Activated CD8-positive, alpha-beta T cell treated with anti-CD3 and anti-CD28 coated beads, Interleukin-2, amount 10 ng/mL, durations not matched to agents 7 days and 5 days (primary cell): ENCODE results near the gene HEMK1. TPM values are rescaled to one million over a fixed set of nuclear protein-coding genes. Genes with fewer than 3 reads are reported as not detected.

Source experiments
- ATAC-seq: fragments of 150-1000 bp; cut with Tn5 transposase; one replicate; pipeline ENCODE4 v1.10.0; 2021; ENCODE audit warnings: moderate library complexity
- CTCF ChIA-PET: fragments of 350-600 bp; sonication (Branson Sonifier 250); formaldehyde crosslinking; loops from one replicate; lab custom pipeline; 2021; ENCODE audit warnings: antibody characterized with exemption; lab: Charles Lee
- POLR2A ChIA-PET: fragments of 350-600 bp; sonication (Branson Sonifier 250); formaldehyde crosslinking; loops from one replicate; lab custom pipeline; 2021; ENCODE audit warnings: antibody characterized with exemption; lab: Charles Lee
- DNase-seq: peaks from one replicate; pipeline ENCODE4 v3.0.0-alpha.2; 2020
- H3K27ac Mint-ChIP-seq: one replicate; pipeline ENCODE4 v1.8.0; 2021; ENCODE audit warnings: mild to moderate bottlenecking, mixed read lengths
- H3K27me3 Mint-ChIP-seq: one replicate; pipeline ENCODE4 v1.8.0; 2021; ENCODE audit warnings: low read depth, mixed read lengths
- H3K36me3 Mint-ChIP-seq: one replicate; pipeline ENCODE4 v1.8.0; 2021; ENCODE audit warnings: low read depth, mixed read lengths
- H3K4me1 Mint-ChIP-seq: one replicate; pipeline ENCODE4 v1.8.0; 2021; ENCODE audit warnings: low read depth, mixed read lengths
- H3K4me3 Mint-ChIP-seq: one replicate; pipeline ENCODE4 v1.8.0; 2021; ENCODE audit warnings: mild to moderate bottlenecking, mixed read lengths
- H3K9me3 Mint-ChIP-seq: one replicate; pipeline ENCODE4 v1.8.0; 2022; ENCODE audit warnings: mixed read lengths; ENCODE audit not compliant: insufficient read depth
- total RNA-seq, 2 experiments: library from RNA; stranded (reverse); gene quantifications; one replicate each; pipeline ENCODE4 v1.2.3, GENCODE V29; 2021

Gene HEMK1
- total RNA-seq, 2 experiments from 2014 or later = 83.3 to 86.0 TPM

DNA sequence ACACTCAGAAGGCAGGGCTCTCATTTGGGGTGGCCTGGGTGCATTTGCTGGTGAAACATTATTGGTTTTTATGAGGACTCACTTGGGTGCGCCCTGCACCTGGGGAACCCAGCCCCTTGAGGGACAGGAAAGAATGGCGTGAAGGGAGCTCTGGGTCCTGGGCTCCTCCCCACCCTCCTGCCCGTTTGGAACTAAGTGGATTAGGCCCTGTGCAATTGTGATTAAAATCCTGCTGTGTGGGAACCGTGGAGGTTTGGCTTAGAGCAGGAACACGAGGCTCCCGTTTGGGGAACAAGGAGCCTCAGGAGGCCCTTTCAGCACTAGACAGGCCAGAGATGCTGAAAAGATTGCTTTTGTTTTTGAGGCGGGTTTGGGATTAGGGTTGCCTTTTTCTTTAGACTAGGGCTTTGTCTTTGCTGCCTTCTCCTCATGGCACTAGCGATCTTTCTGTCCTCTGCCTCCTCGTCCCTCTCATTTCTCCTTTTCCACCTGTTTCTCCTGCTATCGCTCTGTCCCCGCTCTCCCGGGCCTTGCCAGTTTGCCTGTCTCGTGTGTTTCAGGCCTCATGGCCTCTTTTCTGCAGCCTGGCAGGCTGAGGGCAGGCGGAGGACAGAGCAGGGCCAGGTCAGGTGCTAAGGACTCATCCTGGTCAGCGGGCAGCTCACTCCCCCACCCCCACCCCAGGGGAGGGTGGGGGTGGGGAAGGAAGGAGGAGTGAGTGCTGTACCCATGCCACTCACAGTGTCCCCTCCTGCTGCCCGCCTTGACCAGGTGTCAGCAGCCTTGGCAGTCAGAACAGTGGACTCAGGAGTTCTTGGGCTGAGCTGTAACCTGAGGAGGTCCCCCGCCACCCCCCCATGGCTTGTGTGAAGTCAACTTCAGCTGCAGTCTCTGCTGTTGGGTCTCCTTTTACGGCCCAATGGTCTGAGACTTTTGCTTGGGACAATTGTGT, 56.2 kb downstream of the HEMK1 start:
- POLR2A ChIA-PET = interaction anchor here (0.9 to 3.3 kb wide), 3 partner anchors 8 to 53 kb away, joined by 3 to 10 read pairs (median 10); partner anchors contain the start of gene MAPKAPK3

DNA sequence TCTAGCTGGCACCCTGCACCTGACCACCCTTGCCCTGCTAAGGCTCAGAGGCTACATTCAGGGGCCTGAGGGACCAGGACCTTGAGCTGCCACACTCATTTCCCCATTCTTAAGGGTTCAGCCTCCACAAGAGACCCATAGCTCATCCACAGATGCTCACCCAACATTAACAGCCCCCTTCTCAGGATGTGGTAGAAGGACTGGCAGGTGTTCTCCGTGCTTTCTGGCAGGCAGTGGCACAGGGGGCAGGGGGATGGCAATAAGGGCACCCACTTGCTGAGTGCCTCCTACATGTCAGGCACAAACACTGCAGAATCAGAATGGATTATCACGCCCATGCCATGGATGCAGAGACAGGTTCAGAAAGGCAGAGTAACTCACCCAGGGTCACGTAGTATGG, 57.1 kb downstream of the HEMK1 start:
- DNase-seq (no peak), ATAC-seq (no peak)
- ChIA-PET POLR2A (interaction anchor here (1.9 to 3.3 kb wide), 2 partner anchors 9 to 54 kb away, joined by 4 to 10 read pairs; partner anchors contain the start of gene MAPKAPK3), CTCF (interaction anchor here (0.7 to 13.6 kb wide), 6 partner anchors 8 to 763 kb away, joined by 3 to 143 read pairs (median 4); partner anchors contain the start of gene MAPKAPK3)
- Mint-ChIP-seq H3K27ac (peak overlapping the region; percentile 83), H3K27me3 (no peaks in the 10 kb centered on the region), H3K9me3 (no peaks in the 10 kb centered on the region), H3K4me3 (no peak overlapping the region), H3K4me1 (peaks cover 98% of the 10 kb centered on the region), H3K36me3 (peaks cover 87% of the 10 kb centered on the region)

More for the DNA sequence above, 56.2 kb downstream of the HEMK1 start:
- peak overlapping the region; percentile 88 for H3K27ac Mint-ChIP-seq
- CTCF ChIA-PET = interaction anchor here (0.6 to 29.5 kb wide), 8 partner anchors 8 to 762 kb away, joined by 3 to 1321 read pairs (median 23); partner anchors contain the start of genes C3orf18, HEMK1 and MAPKAPK3
- ATAC-seq (no peak), DNase-seq (no peak)
- H3K36me3 Mint-ChIP-seq = peaks cover 85% of the 10 kb centered on the region
- no peaks in the 10 kb centered on the region for H3K9me3 Mint-ChIP-seq
- H3K4me1 Mint-ChIP-seq = peaks cover 96% of the 10 kb centered on the region
- H3K27me3 Mint-ChIP-seq = no peaks in the 10 kb centered on the region
- H3K4me3 Mint-ChIP-seq = peak overlapping the region; percentile 22

DNA sequence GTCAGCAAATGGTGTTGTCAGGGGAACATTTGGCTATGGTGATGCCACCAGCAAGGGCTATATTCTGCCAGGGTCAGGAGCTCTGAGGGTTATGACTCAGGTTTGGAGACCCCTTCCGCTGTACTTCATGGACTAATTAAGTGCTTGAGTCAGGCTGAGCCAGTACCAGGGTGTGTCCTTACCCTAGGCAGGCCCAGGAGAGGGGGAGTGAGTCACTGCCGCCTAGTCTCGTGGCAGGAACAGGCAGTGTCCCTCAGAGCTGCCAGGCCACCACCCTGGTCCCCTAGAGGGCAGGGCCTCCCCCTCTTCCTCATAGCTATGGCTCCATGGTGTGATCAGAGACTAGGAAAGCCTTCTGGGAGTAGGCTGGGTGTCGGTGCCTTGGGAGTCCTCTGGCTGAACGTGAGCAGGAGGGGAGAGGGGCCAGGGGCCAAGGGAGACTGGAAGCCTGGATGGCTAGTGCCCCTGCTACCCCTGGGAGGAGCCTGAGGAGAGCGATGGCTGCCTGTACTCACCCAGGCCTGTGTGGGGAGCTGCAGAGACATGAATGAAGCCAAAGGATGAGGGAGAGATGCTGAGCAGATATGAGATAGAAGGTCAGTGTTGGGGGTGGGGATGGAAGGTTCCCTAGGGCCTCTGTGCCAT, 58.2 kb downstream of the HEMK1 start:
- peak; percentile 36 for DNase-seq
- Mint-ChIP-seq H3K27me3 (no peaks in the 10 kb centered on the region), H3K4me1 (peaks cover 99% of the 10 kb centered on the region), H3K27ac (peak overlapping the region; percentile 55), H3K36me3 (peaks cover 82% of the 10 kb centered on the region), H3K4me3 (no peak overlapping the region), H3K9me3 (no peaks in the 10 kb centered on the region)
- CTCF ChIA-PET = interaction anchor here (0.8 to 13.6 kb wide), 9 partner anchors 9 to 762 kb away, joined by 3 to 143 read pairs (median 6); partner anchors contain the start of gene MAPKAPK3
- ATAC-seq = no peak
- POLR2A ChIA-PET = interaction anchor here (0.8 to 3.3 kb wide), 6 partner anchors 8 to 55 kb away, joined by 3 to 10 read pairs (median 4); partner anchors contain the start of genes CISH and MAPKAPK3

DNA sequence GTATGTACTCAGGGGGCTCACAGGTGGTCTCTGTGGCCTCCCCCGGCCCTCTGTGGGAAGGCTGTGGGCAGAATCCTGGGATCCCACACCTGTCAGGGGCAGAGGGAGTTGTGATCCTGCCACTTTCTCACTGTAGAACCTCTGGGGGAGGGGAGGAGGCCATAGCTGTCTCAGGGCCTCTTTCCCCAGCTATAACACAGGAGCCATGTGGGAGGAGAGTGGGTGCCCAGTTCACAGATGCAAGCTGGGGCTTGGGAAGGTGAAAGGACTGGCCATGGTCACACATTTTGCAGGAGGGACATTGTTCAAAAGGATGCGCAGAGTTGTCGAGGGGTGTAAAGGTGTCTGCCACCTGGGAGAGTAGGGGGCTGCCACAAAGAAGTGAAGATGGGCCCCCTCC, 59.3 kb downstream of the HEMK1 start:
- POLR2A ChIA-PET = interaction anchor here (0.6 to 3.3 kb wide), 7 partner anchors 8 to 72 kb away, joined by 3 to 10 read pairs (median 4); partner anchors contain the start of gene MAPKAPK3
- ATAC-seq (no peak), DNase-seq (no peak)
- Mint-ChIP-seq H3K36me3 (peaks cover 76% of the 10 kb centered on the region), H3K4me3 (no peak overlapping the region), H3K27ac (peak overlapping the region; percentile 66), H3K4me1 (peaks cover 99% of the 10 kb centered on the region), H3K27me3 (no peaks in the 10 kb centered on the region), H3K9me3 (no peaks in the 10 kb centered on the region)
- CTCF ChIA-PET = interaction anchor here (1.1 to 13.6 kb wide), 8 partner anchors 11 to 744 kb away, joined by 3 to 143 read pairs (median 6); partner anchors contain the start of gene MAPKAPK3

DNA sequence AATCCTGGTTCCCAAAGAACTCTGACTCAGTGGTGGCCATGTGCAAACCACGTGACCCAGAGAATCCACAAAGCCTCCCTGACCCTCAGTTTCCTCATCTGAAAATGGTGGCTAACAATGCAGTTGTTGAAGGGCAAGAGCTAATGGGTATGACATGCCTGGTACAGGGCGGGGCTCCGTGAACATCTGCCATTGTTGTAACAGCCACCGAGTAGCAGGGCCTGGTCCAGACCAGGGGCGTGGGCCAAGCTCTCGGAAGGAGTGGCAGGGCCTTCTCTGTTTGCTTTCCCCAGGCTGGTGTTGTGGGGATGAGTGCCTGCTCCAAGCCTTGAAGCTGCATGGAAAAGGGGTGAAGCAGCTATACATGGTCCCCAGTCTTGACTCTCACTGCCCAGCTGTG, 61.1 kb downstream of the HEMK1 start:
- no peak for ATAC-seq
- H3K36me3 Mint-ChIP-seq = peaks cover 71% of the 10 kb centered on the region
- H3K4me1 Mint-ChIP-seq = peaks cover 95% of the 10 kb centered on the region
- H3K27ac Mint-ChIP-seq = peak overlapping the region; percentile 30
- H3K9me3 Mint-ChIP-seq = no peaks in the 10 kb centered on the region
- ChIA-PET POLR2A (no interaction called here), CTCF (interaction anchor here (1.2 to 13.6 kb wide), 5 partner anchors 12 to 60 kb away, joined by 3 to 143 read pairs (median 6); partner anchors contain the start of gene MAPKAPK3)
- H3K4me3 Mint-ChIP-seq = no peak overlapping the region
- no peaks in the 10 kb centered on the region for H3K27me3 Mint-ChIP-seq
- DNase-seq = no peak

DNA sequence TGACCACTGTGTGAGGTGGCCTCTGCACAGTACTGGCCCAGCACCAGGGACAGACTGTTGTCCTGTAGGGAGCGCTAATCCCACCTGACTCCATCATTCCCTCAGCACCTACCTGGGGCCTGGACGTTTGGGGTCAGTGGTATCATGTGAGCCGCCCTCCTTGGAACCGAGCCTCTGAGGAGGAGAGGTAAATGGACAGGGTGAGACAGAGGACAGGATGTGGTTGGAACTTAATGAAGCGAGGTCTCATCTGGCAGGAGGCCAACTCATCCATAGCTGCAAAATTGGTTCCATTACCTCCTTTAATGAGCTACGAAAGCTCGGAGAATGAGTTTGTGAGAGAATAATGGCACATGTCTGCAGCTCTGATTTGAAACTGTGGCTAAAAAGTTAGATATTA, 61.6 kb downstream of the HEMK1 start:
- no peak for ATAC-seq
- H3K4me3 Mint-ChIP-seq = no peak overlapping the region
- DNase-seq = no peak
- CTCF ChIA-PET = interaction anchor here (1.2 to 13.6 kb wide), 5 partner anchors 13 to 45 kb away, joined by 3 to 143 read pairs (median 5); partner anchors contain the start of gene MAPKAPK3
- no peaks in the 10 kb centered on the region for H3K9me3 Mint-ChIP-seq
- peaks cover 68% of the 10 kb centered on the region for H3K36me3 Mint-ChIP-seq
- H3K4me1 Mint-ChIP-seq = peaks cover 90% of the 10 kb centered on the region
- POLR2A ChIA-PET = interaction anchor here (1.2 kb wide), 1 partner anchor 13 kb away, joined by 3 read pairs; no protein-coding TSS in a partner anchor
- no peaks in the 10 kb centered on the region for H3K27me3 Mint-ChIP-seq
- H3K27ac Mint-ChIP-seq = peak overlapping the region; percentile 30

GRCh38 chr3:50632450-50632849, 63.1 kb downstream of the HEMK1 start:
- CTCF ChIA-PET = interaction anchor here (1.0 to 13.6 kb wide), 8 partner anchors 9 to 66 kb away, joined by 3 to 143 read pairs (median 4); partner anchors contain the start of genes CISH and MAPKAPK3
- no peaks in the 10 kb centered on the region for H3K27me3 Mint-ChIP-seq
- ATAC-seq = peak; percentile 34
- H3K9me3 Mint-ChIP-seq = no peaks in the 10 kb centered on the region
- peaks cover 92% of the 10 kb centered on the region for H3K4me1 Mint-ChIP-seq
- no peak for DNase-seq
- peak overlapping the region; percentile 87 for H3K27ac Mint-ChIP-seq
- H3K4me3 Mint-ChIP-seq = peak overlapping the region; percentile 3
- POLR2A ChIA-PET = interaction anchor here (0.5 to 1.6 kb wide), 5 partner anchors 12 to 759 kb away, joined by 3 to 4 read pairs (median 3); partner anchors contain the start of gene CISH
- H3K36me3 Mint-ChIP-seq = peaks cover 64% of the 10 kb centered on the region

GRCh38 chr3:50633230-50633790, 64.0 kb downstream of the HEMK1 start:
- H3K27me3 Mint-ChIP-seq = no peaks in the 10 kb centered on the region
- H3K27ac Mint-ChIP-seq = peak overlapping the region; percentile 87
- peaks cover 92% of the 10 kb centered on the region for H3K4me1 Mint-ChIP-seq
- POLR2A ChIA-PET = interaction anchor here (1.6 kb wide), 1 partner anchor 13 kb away, joined by 4 read pairs; no protein-coding TSS in a partner anchor
- H3K36me3 Mint-ChIP-seq = peaks cover 63% of the 10 kb centered on the region
- no peak for DNase-seq
- ATAC-seq = no peak
- H3K9me3 Mint-ChIP-seq = no peaks in the 10 kb centered on the region
- no peak overlapping the region for H3K4me3 Mint-ChIP-seq
- CTCF ChIA-PET = interaction anchor here (1.0 to 13.6 kb wide), 6 partner anchors 10 to 22 kb away, joined by 3 to 143 read pairs (median 10); partner anchors contain the start of genes CISH and MAPKAPK3

- Mint-ChIP-seq H3K36me3 (peaks cover 57% of the 10 kb centered on the region), H3K4me3 (no peak overlapping the region), H3K4me1 (peaks cover 83% of the 10 kb centered on the region), H3K27me3 (no peaks in the 10 kb centered on the region), H3K9me3 (no peaks in the 10 kb centered on the region), H3K27ac (peak overlapping the region; percentile 56)
- POLR2A ChIA-PET = interaction anchor here (1.1 kb wide), 1 partner anchor 11 kb away, joined by 4 read pairs; no protein-coding TSS in a partner anchor
- CTCF ChIA-PET = interaction anchor here (3.8 to 13.6 kb wide), 3 partner anchors 11 to 18 kb away, joined by 17 to 143 read pairs (median 30); partner anchors contain the start of gene MAPKAPK3
- DNase-seq (no peak), ATAC-seq (no peak)
These were observed 65.7 kb downstream of the HEMK1 start for GRCh38 chr3:50635066-50635465.

GRCh38 chr3:50637011-50637410, 67.7 kb downstream of the HEMK1 start:
- Mint-ChIP-seq H3K4me3 (no peak overlapping the region), H3K9me3 (no peaks in the 10 kb centered on the region), H3K4me1 (peaks cover 63% of the 10 kb centered on the region), H3K27me3 (no peaks in the 10 kb centered on the region), H3K36me3 (peaks cover 61% of the 10 kb centered on the region), H3K27ac (peak overlapping the region; percentile 75)
- no peak for DNase-seq
- ChIA-PET CTCF (interaction anchor here (0.8 to 13.6 kb wide), 4 partner anchors 16 to 735 kb away, joined by 5 to 143 read pairs (median 10); partner anchors contain the start of genes DOCK3 and MAPKAPK3), POLR2A (interaction anchor here (1.3 kb wide), 1 partner anchor 9 kb away, joined by 5 read pairs; no protein-coding TSS in a partner anchor)
- no peak for ATAC-seq
